ENCODE data around the gene DENND5A.
"Not testable (repeated sequence)": the region's sequence is repeated elsewhere in the genome, so short reads cannot be mapped to it uniquely, and the experiment has no call there.

Gene DENND5A

DNA sequence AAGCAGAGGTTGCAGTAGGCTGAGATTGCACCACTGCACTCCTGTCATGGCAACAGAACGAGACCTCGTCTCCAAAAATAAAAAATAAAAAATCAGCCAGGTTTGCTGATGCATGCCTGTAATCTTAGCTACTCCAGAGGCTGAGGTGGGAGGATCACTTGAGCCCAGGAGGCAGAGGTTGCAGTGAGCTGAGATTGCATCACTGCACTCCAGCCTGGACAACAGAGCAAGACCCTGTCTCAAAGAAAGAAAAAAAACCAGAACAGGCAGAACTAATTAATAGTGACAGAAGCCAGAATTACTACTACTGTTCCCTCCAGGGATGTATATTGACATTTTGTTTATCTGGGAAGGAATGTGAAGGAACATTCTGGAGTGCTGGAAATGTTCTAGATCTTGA lies 166.7 kb downstream of the DENND5A start:
- DNase-seq (ENCODE audit: low read depth, low spot score) = not testable (repeated sequence)

GRCh38 chr11:9097186-9097943 lies 167.8 kb downstream of the DENND5A start:
- DNase-seq (ENCODE audit: low read depth, low spot score) = not testable (repeated sequence)

DNA sequence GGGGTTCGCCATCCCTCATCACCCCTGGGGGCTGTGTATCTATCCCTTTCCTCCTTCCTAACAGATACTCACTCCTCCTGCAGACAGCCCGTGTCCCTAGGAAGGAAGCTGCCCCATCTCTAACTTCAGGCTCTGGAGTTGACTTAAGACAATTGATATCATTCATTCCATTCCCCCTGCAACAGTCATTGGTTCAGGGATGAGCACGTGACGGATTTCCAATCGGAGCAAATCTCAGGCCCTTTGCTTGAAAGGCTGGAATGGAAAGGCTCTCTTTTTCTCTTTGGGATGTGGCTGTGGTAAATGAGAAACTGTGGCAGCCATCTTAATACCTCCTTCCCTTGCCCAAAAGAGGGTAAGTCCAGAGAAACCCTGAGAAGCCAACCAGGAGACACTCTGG lies 168.7 kb downstream of the DENND5A start:
- no peak for DNase-seq (ENCODE audit: low read depth, low spot score)

DNA sequence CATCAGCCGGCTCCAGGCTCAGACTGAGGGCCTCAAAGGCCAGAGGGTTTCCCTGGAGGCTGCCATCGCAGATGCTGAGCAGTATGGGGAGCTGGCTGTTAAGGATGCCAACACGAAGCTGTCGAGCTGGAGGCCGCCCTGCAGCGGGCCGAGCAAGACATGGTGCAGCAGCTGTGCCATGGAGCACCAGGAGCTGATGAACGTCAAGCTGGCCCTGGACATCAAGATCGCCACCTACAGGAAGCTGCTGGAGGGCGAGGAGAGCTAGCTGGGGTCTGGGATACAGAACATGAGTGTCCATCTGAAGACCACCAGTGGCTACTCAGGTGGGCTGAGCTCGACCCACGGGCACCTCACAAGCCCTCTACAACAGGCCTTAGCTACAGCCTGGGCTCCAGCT lies 169.7 kb downstream of the DENND5A start:
- no peak for DNase-seq (ENCODE audit: low read depth, low spot score)

DNA sequence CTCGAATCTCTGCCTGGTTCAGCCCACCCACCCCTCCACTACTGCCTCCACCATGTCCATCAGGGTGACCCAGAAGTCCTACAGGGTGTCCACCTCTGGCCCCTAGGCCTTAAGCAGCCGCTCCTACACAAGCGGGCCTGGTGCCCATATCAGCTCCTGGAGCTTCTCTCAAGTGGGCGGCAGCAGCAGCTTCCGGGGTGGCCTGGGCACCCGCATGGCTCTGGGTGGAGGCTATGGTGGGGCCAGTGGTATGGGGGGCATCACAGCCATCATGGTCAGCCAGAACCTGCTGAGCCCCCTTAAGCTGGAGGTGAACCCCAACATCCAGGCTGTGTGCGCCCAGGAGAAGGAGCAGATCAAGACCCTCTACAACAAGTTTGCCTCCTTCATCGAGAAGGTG lies 170.7 kb downstream of the DENND5A start:
- DNase-seq (ENCODE audit: low read depth, low spot score) = no peak

DNA sequence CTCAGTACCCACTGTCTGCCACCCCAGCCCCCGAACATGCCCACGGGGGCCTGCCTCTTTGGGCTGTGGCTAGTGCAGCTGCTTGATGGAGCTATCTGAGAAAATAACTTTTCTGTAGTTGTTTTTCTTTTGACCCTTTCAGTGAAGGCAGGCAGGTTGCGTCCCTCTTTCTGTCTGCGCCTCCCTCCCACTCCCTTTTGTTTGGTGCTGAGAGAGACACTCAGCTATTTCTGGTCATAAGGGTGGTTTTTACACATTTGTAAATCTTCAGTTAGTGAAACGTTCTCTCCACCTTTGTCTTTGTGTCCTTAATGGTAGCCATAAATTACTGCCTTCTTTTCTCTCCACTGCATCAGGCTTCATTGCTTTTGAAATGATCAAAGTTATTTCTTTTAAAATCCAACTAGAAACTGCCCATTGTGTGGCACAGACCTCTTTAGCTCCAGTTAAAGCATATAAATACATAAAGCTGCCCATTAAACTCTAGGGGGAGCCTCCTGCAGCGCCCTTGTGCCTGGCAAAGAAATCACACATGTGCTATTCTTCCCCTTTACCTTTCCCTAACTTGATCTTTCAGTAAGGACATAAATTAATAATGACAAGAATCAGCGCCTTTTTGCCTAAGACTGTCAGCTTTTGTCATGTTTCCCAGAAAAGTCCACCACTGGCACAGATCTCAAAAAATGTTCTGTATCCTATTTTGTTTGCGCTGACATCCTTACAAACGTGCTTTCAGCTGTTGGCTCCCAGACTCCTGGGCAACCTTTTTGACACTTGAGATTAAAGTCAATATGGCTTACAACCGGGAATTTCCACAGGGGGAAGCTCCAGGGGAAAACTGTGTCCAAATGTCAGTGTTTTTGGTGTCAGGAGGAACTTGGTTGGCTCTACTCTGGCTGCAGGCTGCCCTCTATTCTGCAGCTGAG lies 172.0 kb downstream of the DENND5A start:
- no peak for DNase-seq (ENCODE audit: low read depth, low spot score)

GRCh38 chr11:9092072-9092471 lies 173.1 kb downstream of the DENND5A start:
- DNase-seq (ENCODE audit: low read depth, low spot score) = no peak

- DNase-seq (ENCODE audit: low read depth, low spot score) = no peak
These were observed 173.9 kb downstream of the DENND5A start, which contains the start of gene SCUBE2 for GRCh38 chr11:9091044-9091922. SCUBE2 (minus strand) TSS chr11:9091599; CDS start chr11:9091528, 71 bp downstream.

DNA sequence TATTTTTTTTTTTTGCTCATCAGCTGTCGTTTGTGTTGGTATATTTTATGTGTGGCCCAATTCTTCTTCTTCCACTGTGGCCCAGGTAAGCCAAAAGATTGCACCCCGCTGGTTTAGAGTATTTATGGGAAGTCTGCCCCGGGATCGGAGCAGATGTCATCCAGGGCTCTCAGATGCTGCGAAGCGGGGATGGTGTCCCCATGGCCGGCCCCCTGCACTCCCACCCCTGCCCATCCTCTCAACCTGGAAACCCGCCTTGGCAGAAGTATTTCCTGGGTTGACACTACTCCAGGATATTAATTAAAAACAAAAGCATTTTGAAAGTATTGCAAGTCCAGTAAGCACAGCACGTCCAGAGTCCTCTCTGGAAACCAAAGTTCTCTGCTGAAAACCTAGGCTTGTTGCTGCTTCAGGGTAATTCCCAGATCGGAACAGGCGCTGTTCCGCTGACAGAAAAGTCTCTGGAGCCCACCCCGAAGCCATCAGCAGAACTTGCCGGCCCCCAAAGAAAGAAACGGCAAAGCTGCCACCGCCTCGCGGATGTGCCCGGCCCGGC lies 174.6 kb downstream of the DENND5A start:
- no peak for DNase-seq (ENCODE audit: low read depth, low spot score)

DNA sequence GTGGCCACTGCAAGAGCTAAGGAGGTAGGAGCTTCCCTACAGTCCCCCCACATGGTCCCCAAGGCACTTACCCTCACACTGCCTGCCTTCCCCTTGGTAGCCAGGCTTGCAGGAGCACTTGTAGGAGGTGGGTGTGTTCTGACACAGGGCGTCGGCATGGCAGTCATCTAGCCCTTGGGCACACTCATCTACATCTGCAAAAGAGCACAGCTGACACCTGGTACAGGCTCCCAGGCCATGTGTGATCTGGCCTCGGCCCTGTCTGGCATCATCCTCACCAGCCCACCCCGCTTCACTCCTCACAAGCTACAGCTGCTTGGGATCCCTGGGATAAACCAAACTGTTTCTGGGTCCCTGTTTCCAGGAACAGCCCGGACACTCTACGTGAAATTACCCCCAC lies 175.5 kb downstream of the DENND5A start:
- no peak for DNase-seq (ENCODE audit: low read depth, low spot score)

GRCh38 chr11:9089061-9089460 lies 176.1 kb downstream of the DENND5A start:
- no peak for DNase-seq (ENCODE audit: low read depth, low spot score)

Measured in iPS DF 19.7 (cell line).